ENCODE results near the gene SPATA20. TPM values are rescaled to one million over a fixed set of nuclear protein-coding genes. Genes with fewer than 3 reads are reported as not detected.

The SPATA20 gene
- total and polyA plus RNA-seq, 12 donors: 12.7 to 246 (median 150) TPM

GRCh38 chr17:50566886-50567285, 19.9 kb downstream of the SPATA20 start:
- TF ChIP-seq CTCF (IDR thresholded peaks at IDR 0.05) (no peak), POLR2A (IDR thresholded peaks at IDR 0.05) (no peak)

GRCh38 chr17:50568659-50569058, 21.7 kb downstream of the SPATA20 start:
- Histone ChIP-seq H3K36me3 (replicated peaks in 1 of 2) (no peaks in the 10 kb centered on the region), H3K27me3 (no peaks in the 10 kb centered on the region), H3K4me1 (replicated peaks in 1 of 2) (no peaks in the 10 kb centered on the region), H3K27ac (no peak overlapping the region), H3K9me3 (replicated peaks in 1 of 3) (no peaks in the 10 kb centered on the region), H3K4me3 (no peak overlapping the region)
- TF ChIP-seq CTCF (IDR thresholded peaks at IDR 0.05) (no peak), POLR2A (IDR thresholded peaks at IDR 0.05) (no peak)
- 90 to 93% (median 91%) methylated on average over 9 to 12 of the region's 12 CpGs for WGBS, 4 donors
- no peak for DNase-seq
- intact Hi-C loops (cut with DNase I): no loop called here

More at GRCh38 chr17:50566886-50567285, 19.9 kb downstream of the SPATA20 start:
- no peaks in the 10 kb centered on the region for H3K36me3 ChIP-seq (replicated peaks in 1 of 2)
- intact Hi-C loops (cut with DNase I): no loop called here
- WGBS, 4 donors: 41 to 73% (median 57%) methylated on average over 2 of the region's 2 CpGs
- H3K27ac ChIP-seq: no peak overlapping the region
- H3K4me3 ChIP-seq: no peak overlapping the region
- no peaks in the 10 kb centered on the region for H3K9me3 ChIP-seq (replicated peaks in 1 of 3)
- H3K4me1 ChIP-seq (replicated peaks in 1 of 2): no peaks in the 10 kb centered on the region
- peaks cover 6% of the 10 kb centered on the region for H3K27me3 ChIP-seq
- no peak for DNase-seq

GRCh38 chr17:50569592-50569991, 22.6 kb downstream of the SPATA20 start:
- H3K4me1 ChIP-seq (replicated peaks in 1 of 2): no peaks in the 10 kb centered on the region
- H3K27me3 ChIP-seq: no peaks in the 10 kb centered on the region
- H3K27ac ChIP-seq: no peak overlapping the region
- 80 to 100% (median 91%) methylated on average over 1 to 7 of the region's 7 CpGs for WGBS, 4 donors
- DNase-seq: no peak
- H3K4me3 ChIP-seq: no peak overlapping the region
- no peaks in the 10 kb centered on the region for H3K9me3 ChIP-seq (replicated peaks in 1 of 3)
- intact Hi-C loops (cut with DNase I): no loop called here
- H3K36me3 ChIP-seq (replicated peaks in 1 of 2): no peaks in the 10 kb centered on the region
- no peak for TF ChIP-seq POLR2A (IDR thresholded peaks at IDR 0.05)
- TF ChIP-seq CTCF (IDR thresholded peaks at IDR 0.05): no peak

GRCh38 chr17:50570032-50570431, 23.1 kb downstream of the SPATA20 start:
- DNase-seq: no peak
- H3K4me1 ChIP-seq (replicated peaks in 1 of 2): no peaks in the 10 kb centered on the region
- H3K27me3 ChIP-seq: no peaks in the 10 kb centered on the region
- no peak overlapping the region for H3K4me3 ChIP-seq
- intact Hi-C loops (cut with DNase I): no loop called here
- H3K27ac ChIP-seq: no peak overlapping the region
- H3K9me3 ChIP-seq (replicated peaks in 1 of 3): no peaks in the 10 kb centered on the region
- no peaks in the 10 kb centered on the region for H3K36me3 ChIP-seq (replicated peaks in 1 of 2)
- WGBS, 4 donors: 78 to 94% (median 88%) methylated on average over 8 of the region's 8 CpGs
- TF ChIP-seq CTCF (IDR thresholded peaks at IDR 0.05): no peak
- TF ChIP-seq POLR2A (IDR thresholded peaks at IDR 0.05): no peak

Measured in adrenal gland (tissue), 12 donors.